ENCODE measurements around the gene MVB12B.

Gene MVB12B

DNA sequence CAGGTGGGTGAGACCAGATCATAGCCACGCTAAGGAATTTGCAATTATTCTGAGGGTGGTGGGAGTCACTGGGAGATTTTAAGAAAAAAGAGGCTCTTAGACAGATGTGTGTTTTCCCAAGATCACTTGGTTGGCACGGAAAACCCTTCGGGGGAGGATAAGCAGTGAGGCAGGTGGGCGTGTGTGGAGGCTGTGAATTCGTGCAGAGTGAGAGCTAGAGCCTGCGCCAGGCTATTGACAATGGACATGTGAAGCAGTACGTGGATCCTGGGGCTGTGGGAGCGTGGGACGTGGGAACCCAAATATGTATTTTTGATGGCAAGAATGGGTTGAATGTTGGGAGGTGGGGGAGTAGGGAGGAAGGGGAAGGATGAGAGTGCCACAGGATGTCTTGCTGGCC lies 19.4 kb downstream of the MVB12B start:
- Mint-ChIP-seq H3K9me3 (no peaks in the 10 kb centered on the region), H3K4me1 (ENCODE audit: low read depth) (peaks cover 78% of the 10 kb centered on the region), H3K36me3 (ENCODE audit: low read depth) (peaks cover 80% of the 10 kb centered on the region), H3K4me3 (no peak overlapping the region), H3K27me3 (no peaks in the 10 kb centered on the region), H3K27ac (peak overlapping the region; percentile 91)
- intact Hi-C loops (cut with micrococcal nuclease) = loop anchor here (5.0 kb wide), 1 partner anchor 36 kb away; no protein-coding TSS in a partner anchor

- peaks cover 77% of the 10 kb centered on the region for H3K36me3 Mint-ChIP-seq (ENCODE audit: low read depth)
- H3K9me3 Mint-ChIP-seq = no peaks in the 10 kb centered on the region
- H3K4me3 Mint-ChIP-seq = no peak overlapping the region
- H3K27me3 Mint-ChIP-seq = no peaks in the 10 kb centered on the region
- intact Hi-C loops (cut with micrococcal nuclease) = loop anchor here (5.0 kb wide), 1 partner anchor 35 kb away; no protein-coding TSS in a partner anchor
- H3K4me1 Mint-ChIP-seq (ENCODE audit: low read depth) = peaks cover 70% of the 10 kb centered on the region
- peak overlapping the region; percentile 91 for H3K27ac Mint-ChIP-seq
These were observed 20.5 kb downstream of the MVB12B start for GRCh38 chr9:126347093-126347492.

GRCh38 chr9:126347911-126348760 lies 21.5 kb downstream of the MVB12B start:
- Mint-ChIP-seq H3K9me3 (no peaks in the 10 kb centered on the region), H3K27me3 (no peaks in the 10 kb centered on the region), H3K27ac (peak overlapping the region; percentile 91), H3K4me3 (peak overlapping the region; percentile 60), H3K36me3 (ENCODE audit: low read depth) (peaks cover 74% of the 10 kb centered on the region), H3K4me1 (ENCODE audit: low read depth) (peaks cover 77% of the 10 kb centered on the region)
- intact Hi-C loops (cut with micrococcal nuclease) = loop anchor here (2.0 to 5.0 kb wide), 2 partner anchors 34 to 43 kb away; no protein-coding TSS in a partner anchor

- Mint-ChIP-seq H3K36me3 (ENCODE audit: low read depth) (peaks cover 65% of the 10 kb centered on the region), H3K4me1 (ENCODE audit: low read depth) (peaks cover 86% of the 10 kb centered on the region), H3K4me3 (peak overlapping the region; percentile 60), H3K9me3 (no peaks in the 10 kb centered on the region), H3K27me3 (no peaks in the 10 kb centered on the region), H3K27ac (peak overlapping the region; percentile 91)
- intact Hi-C loops (cut with micrococcal nuclease) = loop anchor here (2.0 to 5.0 kb wide), 2 partner anchors 33 to 42 kb away; no protein-coding TSS in a partner anchor
These were observed 22.4 kb downstream of the MVB12B start for GRCh38 chr9:126348911-126349550.

- Mint-ChIP-seq H3K4me3 (no peak overlapping the region), H3K27me3 (no peaks in the 10 kb centered on the region), H3K4me1 (ENCODE audit: low read depth) (peaks cover 56% of the 10 kb centered on the region), H3K27ac (peak overlapping the region; percentile 69), H3K36me3 (ENCODE audit: low read depth) (peaks cover 48% of the 10 kb centered on the region), H3K9me3 (peaks cover 7% of the 10 kb centered on the region)
- intact Hi-C loops (cut with micrococcal nuclease) = no loop called here
These were observed 28.5 kb downstream of the MVB12B start for GRCh38 chr9:126354887-126355770.

DNA sequence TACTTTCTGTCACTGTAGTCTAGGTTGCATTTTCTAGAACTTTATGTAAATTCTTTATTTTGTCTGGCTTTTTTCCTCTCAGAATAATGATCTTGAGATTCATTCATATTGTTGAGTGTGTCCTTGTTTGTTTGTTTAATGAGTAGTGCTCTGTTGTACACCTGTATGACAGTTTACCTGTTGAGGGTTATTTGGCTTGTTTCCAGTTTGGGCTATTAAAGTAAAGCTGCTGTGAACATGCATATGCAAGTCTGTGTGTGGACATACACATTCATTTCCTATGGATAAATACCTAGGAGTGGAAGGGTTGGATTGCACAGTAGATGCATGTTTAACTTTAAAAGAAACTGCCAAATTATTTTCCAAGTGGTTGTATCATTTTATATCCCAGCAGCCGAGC lies 30.4 kb downstream of the MVB12B start:
- Mint-ChIP-seq H3K27me3 (no peaks in the 10 kb centered on the region), H3K4me3 (no peak overlapping the region), H3K4me1 (ENCODE audit: low read depth) (peaks cover 49% of the 10 kb centered on the region)

GRCh38 chr9:126360073-126360472 lies 33.4 kb downstream of the MVB12B start:
- H3K4me1 Mint-ChIP-seq (ENCODE audit: low read depth) = peaks cover 27% of the 10 kb centered on the region

More for the DNA sequence above, 30.4 kb downstream of the MVB12B start:
- Mint-ChIP-seq H3K36me3 (ENCODE audit: low read depth) (peaks cover 52% of the 10 kb centered on the region), H3K9me3 (peaks cover 26% of the 10 kb centered on the region), H3K27ac (no peak overlapping the region)
- intact Hi-C loops (cut with micrococcal nuclease) = no loop called here

GRCh38 chr9:126361810-126362238 lies 35.2 kb downstream of the MVB12B start:
- Mint-ChIP-seq H3K27ac (no peak overlapping the region), H3K27me3 (no peaks in the 10 kb centered on the region), H3K4me3 (no peak overlapping the region), H3K4me1 (ENCODE audit: low read depth) (peaks cover 24% of the 10 kb centered on the region), H3K36me3 (ENCODE audit: low read depth) (peaks cover 72% of the 10 kb centered on the region), H3K9me3 (peaks cover 36% of the 10 kb centered on the region)
- intact Hi-C loops (cut with micrococcal nuclease) = no loop called here

More at GRCh38 chr9:126360073-126360472, 33.4 kb downstream of the MVB12B start:
- no peak overlapping the region for H3K27ac Mint-ChIP-seq
- H3K27me3 Mint-ChIP-seq = no peaks in the 10 kb centered on the region
- H3K9me3 Mint-ChIP-seq = peaks cover 36% of the 10 kb centered on the region
- peaks cover 72% of the 10 kb centered on the region for H3K36me3 Mint-ChIP-seq (ENCODE audit: low read depth)
- H3K4me3 Mint-ChIP-seq = no peak overlapping the region
- intact Hi-C loops (cut with micrococcal nuclease) = no loop called here

GRCh38 chr9:126363250-126363649 lies 36.6 kb downstream of the MVB12B start:
- Mint-ChIP-seq H3K4me3 (no peak overlapping the region), H3K27ac (no peak overlapping the region), H3K27me3 (no peaks in the 10 kb centered on the region), H3K9me3 (peaks cover 36% of the 10 kb centered on the region), H3K36me3 (ENCODE audit: low read depth) (peaks cover 76% of the 10 kb centered on the region), H3K4me1 (ENCODE audit: low read depth) (peaks cover 28% of the 10 kb centered on the region)
- intact Hi-C loops (cut with micrococcal nuclease) = no loop called here

DNA sequence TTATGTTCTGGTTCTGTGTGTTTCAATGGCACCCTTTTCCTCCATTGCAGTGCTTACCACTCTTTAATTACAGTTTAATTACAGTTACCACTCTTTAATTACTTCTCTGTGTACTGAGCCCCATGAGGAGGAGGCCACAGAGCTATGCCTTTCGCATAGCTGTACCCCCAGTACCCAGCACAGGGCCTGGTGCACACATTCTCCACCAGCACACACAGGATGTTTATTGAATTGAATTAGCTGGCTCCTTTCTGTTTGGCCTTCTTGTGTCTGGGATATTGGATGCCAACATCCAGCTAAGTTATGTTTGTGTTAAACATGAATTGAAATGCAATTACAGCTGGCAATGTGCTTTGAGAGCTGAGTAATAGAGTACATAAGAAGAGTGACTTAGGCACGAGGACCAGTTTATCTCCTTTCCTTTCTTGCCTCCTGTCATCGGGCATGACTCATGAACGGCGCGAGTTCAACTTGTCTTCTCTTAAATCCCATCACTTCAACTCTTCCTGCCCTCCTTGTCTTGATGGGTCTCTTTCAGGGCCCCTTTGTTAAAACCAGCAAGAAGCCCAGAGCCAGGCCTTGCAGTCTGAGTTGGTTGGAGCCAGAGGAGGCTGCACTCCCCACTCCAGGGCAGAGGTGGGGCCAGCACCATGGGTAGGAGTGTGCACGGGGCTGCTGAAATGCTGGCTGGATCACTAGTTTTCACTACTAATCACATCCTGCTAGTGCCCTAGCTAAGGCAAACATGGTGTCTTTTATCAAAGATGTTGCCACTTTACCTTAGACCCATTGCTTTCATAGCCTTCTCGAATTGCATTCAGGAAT lies 37.4 kb downstream of the MVB12B start:
- Mint-ChIP-seq H3K27ac (no peak overlapping the region), H3K36me3 (ENCODE audit: low read depth) (peaks cover 76% of the 10 kb centered on the region), H3K9me3 (peaks cover 36% of the 10 kb centered on the region), H3K27me3 (no peaks in the 10 kb centered on the region), H3K4me3 (no peak overlapping the region), H3K4me1 (ENCODE audit: low read depth) (peaks cover 28% of the 10 kb centered on the region)
- intact Hi-C loops (cut with micrococcal nuclease) = no loop called here

DNA sequence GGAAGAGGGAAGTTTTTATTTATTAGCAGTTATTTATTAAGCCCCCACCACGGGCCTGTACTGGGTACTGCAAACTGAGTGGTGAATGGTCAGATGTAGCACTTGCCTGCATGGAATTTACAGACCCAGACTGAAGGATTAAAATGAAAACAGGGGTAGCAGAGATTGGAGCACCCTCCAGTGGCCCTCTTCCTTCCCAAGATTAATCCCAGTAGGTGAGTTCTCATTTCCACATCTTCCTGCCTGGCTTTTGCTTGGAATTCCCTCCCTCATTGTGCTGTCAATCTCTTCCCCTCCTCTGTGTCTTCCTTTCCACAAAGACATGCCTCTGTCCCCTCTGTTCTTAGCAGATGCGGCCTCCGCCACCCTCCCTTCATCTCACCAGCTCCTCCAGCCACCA lies 39.2 kb downstream of the MVB12B start:
- H3K9me3 Mint-ChIP-seq = peaks cover 22% of the 10 kb centered on the region
- peaks cover 28% of the 10 kb centered on the region for H3K4me1 Mint-ChIP-seq (ENCODE audit: low read depth)
- peaks cover 73% of the 10 kb centered on the region for H3K36me3 Mint-ChIP-seq (ENCODE audit: low read depth)
- peak overlapping the region; percentile 8 for H3K27ac Mint-ChIP-seq
- no peaks in the 10 kb centered on the region for H3K27me3 Mint-ChIP-seq
- no peak overlapping the region for H3K4me3 Mint-ChIP-seq
- intact Hi-C loops (cut with micrococcal nuclease) = no loop called here

- peaks cover 33% of the 10 kb centered on the region for H3K4me1 Mint-ChIP-seq (ENCODE audit: low read depth)
- intact Hi-C loops (cut with micrococcal nuclease) = no loop called here
- peaks cover 73% of the 10 kb centered on the region for H3K36me3 Mint-ChIP-seq (ENCODE audit: low read depth)
- H3K27ac Mint-ChIP-seq = peak overlapping the region; percentile 8
- H3K27me3 Mint-ChIP-seq = no peaks in the 10 kb centered on the region
- peaks cover 15% of the 10 kb centered on the region for H3K9me3 Mint-ChIP-seq
- H3K4me3 Mint-ChIP-seq = no peak overlapping the region
These were observed 39.9 kb downstream of the MVB12B start for GRCh38 chr9:126366366-126367011.
